ENCODE results near the gene PTPN2. TPM values are rescaled to one million over a fixed set of nuclear protein-coding genes. Genes with fewer than 3 reads are reported as not detected.

The PTPN2 gene
- total RNA-seq, 4 donors from 2014 or later = 33.7 to 60.5 (median 38.0) TPM

DNA sequence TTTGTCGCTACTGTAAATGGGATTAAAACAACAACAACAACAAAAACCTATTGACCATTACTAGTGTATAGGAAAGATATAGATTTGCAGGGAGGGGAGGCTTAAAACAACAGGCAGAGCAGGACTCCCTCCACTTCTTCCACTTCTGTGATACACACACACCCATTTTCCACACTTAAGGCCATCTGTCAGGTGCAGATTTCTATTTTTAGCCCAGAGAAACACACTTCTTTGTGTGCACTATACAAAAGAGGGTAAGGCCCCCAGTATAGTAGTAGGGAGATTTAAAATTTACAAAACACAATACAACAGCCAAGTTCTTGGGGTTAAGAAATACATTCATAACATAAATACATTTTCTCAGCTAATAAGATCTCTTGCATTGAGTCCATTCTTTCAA, 22.4 kb downstream of the PTPN2 start:
- TF ChIP-seq, protein P1, sequence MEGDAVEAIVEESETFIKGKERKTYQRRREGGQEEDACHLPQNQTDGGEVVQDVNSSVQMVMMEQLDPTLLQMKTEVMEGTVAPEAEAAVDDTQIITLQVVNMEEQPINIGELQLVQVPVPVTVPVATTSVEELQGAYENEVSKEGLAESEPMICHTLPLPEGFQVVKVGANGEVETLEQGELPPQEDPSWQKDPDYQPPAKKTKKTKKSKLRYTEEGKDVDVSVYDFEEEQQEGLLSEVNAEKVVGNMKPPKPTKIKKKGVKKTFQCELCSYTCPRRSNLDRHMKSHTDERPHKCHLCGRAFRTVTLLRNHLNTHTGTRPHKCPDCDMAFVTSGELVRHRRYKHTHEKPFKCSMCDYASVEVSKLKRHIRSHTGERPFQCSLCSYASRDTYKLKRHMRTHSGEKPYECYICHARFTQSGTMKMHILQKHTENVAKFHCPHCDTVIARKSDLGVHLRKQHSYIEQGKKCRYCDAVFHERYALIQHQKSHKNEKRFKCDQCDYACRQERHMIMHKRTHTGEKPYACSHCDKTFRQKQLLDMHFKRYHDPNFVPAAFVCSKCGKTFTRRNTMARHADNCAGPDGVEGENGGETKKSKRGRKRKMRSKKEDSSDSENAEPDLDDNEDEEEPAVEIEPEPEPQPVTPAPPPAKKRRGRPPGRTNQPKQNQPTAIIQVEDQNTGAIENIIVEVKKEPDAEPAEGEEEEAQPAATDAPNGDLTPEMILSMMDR (IDR thresholded peaks at IDR 0.05; ENCODE audit: low read depth) = no peak

DNA sequence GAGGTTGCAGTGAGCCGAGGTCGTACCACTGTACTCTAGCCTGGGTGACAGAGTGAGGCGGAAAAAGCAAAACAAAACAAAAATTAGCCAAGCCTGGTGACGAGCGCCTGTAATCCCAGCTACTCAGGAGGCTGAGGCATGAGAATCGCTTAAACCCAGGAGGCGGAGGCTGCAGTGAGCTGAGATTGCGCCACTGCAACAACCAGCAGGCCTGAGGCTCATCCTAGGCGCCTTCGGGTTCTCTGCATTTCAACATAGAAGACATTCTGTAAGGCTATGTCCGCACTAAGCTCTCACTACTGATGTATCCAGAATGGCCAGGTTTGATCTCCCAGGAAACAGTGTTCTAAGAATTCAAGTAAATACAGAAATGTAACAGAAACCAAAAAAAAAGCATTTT, 23.5 kb downstream of the PTPN2 start:
- TF ChIP-seq, protein P1 (IDR thresholded peaks at IDR 0.05; ENCODE audit: low read depth) = no peak

DNA sequence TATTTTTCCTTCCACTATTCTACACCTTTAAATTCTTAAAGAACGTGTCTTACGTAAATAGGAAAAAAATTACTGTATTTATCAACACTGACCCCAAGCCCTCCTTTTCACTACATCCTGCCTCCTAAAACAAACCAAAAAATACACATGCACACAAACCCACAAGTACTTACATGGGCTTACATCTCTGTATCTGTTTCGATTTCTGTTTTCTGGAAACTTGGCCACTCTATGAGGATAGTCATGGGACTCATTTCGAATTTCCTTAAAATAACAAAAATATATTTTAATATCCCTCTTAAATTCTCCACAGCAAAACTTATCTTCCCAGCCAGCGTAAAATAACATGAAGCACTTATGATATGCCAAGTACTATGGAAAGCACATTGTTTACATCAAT, 25.0 kb downstream of the PTPN2 start:
- TF ChIP-seq, protein P1 (IDR thresholded peaks at IDR 0.05; ENCODE audit: low read depth) = no peak

DNA sequence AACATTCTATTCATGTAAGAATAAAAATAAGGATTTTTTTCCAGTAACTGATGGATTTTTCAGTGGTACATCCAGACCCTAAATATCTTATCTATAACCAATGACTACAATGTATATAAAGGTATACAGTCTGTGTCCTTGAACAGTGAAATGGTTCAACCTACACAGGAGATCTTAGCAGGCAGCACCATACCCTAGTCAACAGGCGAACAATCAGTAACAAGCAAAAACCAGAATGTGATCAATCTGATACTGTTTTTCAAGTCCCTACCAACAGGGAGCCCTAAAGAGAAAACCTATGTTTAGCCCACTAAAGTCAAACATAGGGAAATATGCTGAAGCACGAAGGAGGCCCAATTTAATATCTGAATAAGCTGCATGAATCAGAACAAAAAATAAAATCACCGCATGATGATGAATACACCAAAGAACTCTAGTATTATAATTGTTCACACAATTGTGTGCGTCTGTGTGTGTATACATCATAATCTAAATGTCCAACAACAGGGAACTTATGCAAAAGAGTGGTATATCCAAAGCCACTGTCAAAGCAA, 26.0 kb downstream of the PTPN2 start:
- TF ChIP-seq, protein P1 (IDR thresholded peaks at IDR 0.05; ENCODE audit: low read depth) = no peak

DNA sequence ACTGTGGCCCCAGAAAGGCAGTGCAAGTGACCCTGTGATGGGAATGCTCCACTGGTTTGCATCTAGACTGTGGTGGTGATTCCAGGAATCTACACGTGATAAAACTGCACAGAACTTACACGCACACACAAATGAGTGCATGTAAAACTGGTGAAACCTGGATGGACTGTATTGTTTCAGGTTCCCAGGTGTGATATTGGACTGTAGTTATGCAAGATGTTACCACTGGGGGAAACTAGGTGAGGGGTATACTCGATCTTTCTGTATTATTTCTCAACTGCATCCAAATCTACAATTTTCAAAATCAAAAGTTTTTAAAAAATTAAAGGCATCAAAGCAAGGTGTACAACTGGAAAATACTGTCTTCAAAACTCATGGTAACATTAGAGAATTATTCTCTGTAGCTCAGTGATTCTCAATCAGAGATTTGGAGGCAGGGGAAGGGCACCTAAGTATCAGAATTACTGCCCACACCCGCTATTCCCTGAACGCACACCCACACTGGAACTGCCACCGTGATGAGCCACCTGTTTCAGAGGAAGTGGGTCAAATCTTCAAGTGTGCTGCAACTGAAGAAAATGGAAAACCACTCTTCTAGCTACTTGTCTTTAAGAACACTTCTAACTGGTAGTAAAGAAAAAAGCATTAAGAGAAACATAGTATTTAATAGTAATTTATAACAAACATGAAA, 26.7 kb downstream of the PTPN2 start:
- TF ChIP-seq, protein P1 (IDR thresholded peaks at IDR 0.05; ENCODE audit: low read depth) = no peak

DNA sequence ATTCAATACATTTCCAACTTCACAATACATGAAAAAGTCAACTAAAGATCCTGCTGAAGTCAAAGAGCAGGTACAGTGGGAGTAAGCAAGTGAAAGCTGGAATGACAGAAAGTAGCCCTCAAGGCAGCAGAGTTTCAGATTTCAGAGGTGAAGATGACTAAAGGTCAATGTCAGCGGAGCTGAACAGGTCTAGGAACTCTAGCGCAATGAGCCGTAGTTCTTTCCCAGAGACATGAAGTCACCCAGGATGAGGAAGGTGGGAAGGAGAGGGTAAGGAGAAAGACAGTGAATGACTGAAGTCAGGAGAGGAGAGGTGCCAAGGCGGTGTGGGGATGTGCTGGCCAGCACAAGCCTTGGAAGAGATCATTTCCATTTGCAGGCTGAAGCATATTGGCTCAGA, 28.1 kb downstream of the PTPN2 start:
- TF ChIP-seq, protein P1 (IDR thresholded peaks at IDR 0.05; ENCODE audit: low read depth) = no peak

DNA sequence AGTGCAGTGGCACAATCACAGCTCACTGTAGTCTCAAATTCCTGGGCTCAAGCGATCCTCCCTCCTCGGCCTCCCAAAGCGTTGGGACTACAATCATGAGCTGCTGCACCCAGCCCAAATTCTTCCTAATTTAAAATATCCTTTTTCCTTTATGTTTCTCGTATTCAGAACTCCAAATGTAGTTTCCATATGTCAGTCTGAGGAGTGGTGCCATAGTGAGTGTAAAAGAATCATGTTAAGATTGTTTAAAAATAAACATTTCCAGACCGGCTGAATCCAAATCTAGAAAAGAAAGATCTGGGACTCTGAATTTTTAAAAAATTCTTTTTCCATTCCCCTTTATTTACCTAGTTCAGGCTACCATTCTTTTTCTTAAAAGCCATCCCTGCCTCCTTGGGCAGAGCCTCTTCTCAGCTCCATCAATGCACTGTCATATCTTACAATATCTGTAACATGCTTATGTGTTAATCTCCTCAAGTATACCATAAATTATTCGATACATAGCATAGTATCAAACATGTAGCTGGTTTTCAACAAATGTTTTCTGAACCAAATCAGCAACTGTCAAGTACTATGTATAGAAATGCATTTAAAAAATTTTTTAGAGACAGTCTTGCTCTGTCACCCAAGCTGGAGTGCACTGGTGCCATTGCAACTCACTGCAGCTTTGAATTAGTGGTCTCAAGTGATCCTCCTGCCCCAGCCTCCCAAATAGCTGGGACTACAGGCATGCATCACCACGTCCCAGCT, 31.3 kb downstream of the PTPN2 start:
- TF ChIP-seq, protein P1 (IDR thresholded peaks at IDR 0.05; ENCODE audit: low read depth) = no peak

Data from subcutaneous adipose tissue (tissue), 4 donors.